DND-41 (cell line): ENCODE results near the gene PARM1.

Experiments used
- ATAC-seq: fragments of 200-7000 bp; cut with Tn5 transposase; 3 replicates; pipeline ENCODE4 v1.9.1; 2021; ENCODE audit warnings: low read depth; ENCODE audit not compliant: insufficient read depth
- DNase-seq: peaks from one replicate; pipeline ENCODE4 v3.0.0-alpha.2; 2020
- H2AFZ ChIP-seq: 2 replicates; pipeline ENCODE4 v1.6.0; 2012; ENCODE audit warnings: low read depth, low read length
- H3K27ac ChIP-seq: 2 replicates; pipeline ENCODE4 v1.5.1; 2012; ENCODE audit warnings: low read length, inconsistent platforms
- H3K27me3 ChIP-seq: fragments of 200-600 bp; sonication (generic); 2 replicates; pipeline ENCODE4 v1.6.0; 2012; ENCODE audit warnings: low read length, mild to moderate bottlenecking, inconsistent platforms; ENCODE audit not compliant: insufficient read depth, poor library complexity
- H3K36me3 ChIP-seq: 2 replicates; pipeline ENCODE4 v1.5.1; 2012; ENCODE audit warnings: low read length, inconsistent platforms; ENCODE audit not compliant: insufficient read depth
- H3K4me1 ChIP-seq: 2 replicates; pipeline ENCODE4 v1.5.1; 2012; ENCODE audit warnings: mild to moderate bottlenecking, low read length; ENCODE audit not compliant: insufficient read depth
- H3K4me2 ChIP-seq: 2 replicates; pipeline ENCODE4 v1.6.0; 2012; ENCODE audit warnings: mild to moderate bottlenecking, moderate library complexity, low read length, inconsistent platforms; ENCODE audit not compliant: insufficient read depth
- H3K4me3 ChIP-seq, 2 experiments: fragments of 200-600 bp in 1 of 2; shearing (Covaris generic) in 1 of 2; 2 replicates each; pipeline ENCODE4 v1.5.1; 2012 to 2016; ENCODE audit warnings: inconsistent platforms in 2 of 2, low read length in 2 of 2, mild to moderate bottlenecking in 2 of 2, low read depth in 1 of 2, moderate library complexity in 1 of 2
- H3K79me2 ChIP-seq: 2 replicates; pipeline ENCODE4 v1.6.0; 2012; ENCODE audit warnings: low read length, inconsistent platforms; ENCODE audit not compliant: insufficient read depth
- H3K9ac ChIP-seq: 2 replicates; pipeline ENCODE4 v1.6.0; 2012; ENCODE audit warnings: low read depth, mild to moderate bottlenecking, inconsistent platforms, low read length, moderate library complexity
- H3K9me3 ChIP-seq: 2 replicates; pipeline ENCODE4 v1.5.1; 2012; ENCODE audit warnings: low read length, moderate library complexity, mild to moderate bottlenecking, inconsistent platforms; ENCODE audit not compliant: insufficient read depth, severe bottlenecking
- H4K20me1 ChIP-seq: 2 replicates; pipeline ENCODE4 v1.6.0; 2012; ENCODE audit warnings: low read length; ENCODE audit not compliant: insufficient read depth
- CTCF ChIP-seq: IDR thresholded peaks from 2 replicates; pipeline ENCODE4 v1.5.1; 2012; ENCODE audit warnings: borderline replicate concordance, low read length, moderate library complexity, mild to moderate bottlenecking; ENCODE audit not compliant: poor library complexity, severe bottlenecking; ENCODE audit errors: extremely low read depth
- EZH2 ChIP-seq: IDR thresholded peaks from 3 replicates; pipeline ENCODE4 v1.6.1; 2012; ENCODE audit warnings: borderline replicate concordance, low read depth, mild to moderate bottlenecking, moderate library complexity, low read length, inconsistent platforms; ENCODE audit not compliant: severe bottlenecking

Gene PARM1

GRCh38 chr4:74934016-74934831 lies 1.3 kb downstream of the PARM1 start:
- Histone ChIP-seq H3K4me3 (no peak overlapping the region), H3K36me3 (no peaks in the 10 kb centered on the region), H4K20me1 (no peaks in the 10 kb centered on the region), H3K4me2 (no peak overlapping the region), H3K27ac (no peak overlapping the region), H3K9ac (no peak overlapping the region), H2AFZ (no peak overlapping the region), H3K4me1 (no peaks in the 10 kb centered on the region), H3K9me3 (no peaks in the 10 kb centered on the region), H3K79me2 (no peaks in the 10 kb centered on the region), H3K27me3 (no peaks in the 10 kb centered on the region)
- no peak for TF ChIP-seq CTCF
- TF ChIP-seq EZH2: no peak
- no peak for DNase-seq
- no peak for ATAC-seq

- no peak for TF ChIP-seq EZH2
- no peak for TF ChIP-seq CTCF
- Histone ChIP-seq H3K4me2 (no peak overlapping the region), H3K36me3 (no peaks in the 10 kb centered on the region), H4K20me1 (no peaks in the 10 kb centered on the region), H3K9ac (no peak overlapping the region), H3K4me1 (no peaks in the 10 kb centered on the region), H3K27ac (no peak overlapping the region), H3K9me3 (no peaks in the 10 kb centered on the region), H3K27me3 (no peaks in the 10 kb centered on the region), H3K4me3 (no peak overlapping the region), H3K79me2 (no peaks in the 10 kb centered on the region), H2AFZ (no peak overlapping the region)
- ATAC-seq (no peak), DNase-seq (no peak)
Measured at GRCh38 chr4:74934888-74935287, 2.0 kb downstream of the PARM1 start.

- Histone ChIP-seq H3K27ac (no peak overlapping the region), H3K79me2 (no peaks in the 10 kb centered on the region), H3K9ac (no peak overlapping the region), H3K9me3 (no peaks in the 10 kb centered on the region), H2AFZ (no peak overlapping the region), H4K20me1 (no peaks in the 10 kb centered on the region), H3K4me1 (no peaks in the 10 kb centered on the region), H3K36me3 (no peaks in the 10 kb centered on the region), H3K27me3 (no peaks in the 10 kb centered on the region), H3K4me2 (no peak overlapping the region), H3K4me3 (no peak overlapping the region)
- ATAC-seq: no peak
- DNase-seq: no peak
- TF ChIP-seq CTCF: no peak
- no peak for TF ChIP-seq EZH2
Measured at GRCh38 chr4:74941123-74941522, 8.2 kb downstream of the PARM1 start.
